ENCODE data around the gene CPS1.

Gene CPS1

DNA sequence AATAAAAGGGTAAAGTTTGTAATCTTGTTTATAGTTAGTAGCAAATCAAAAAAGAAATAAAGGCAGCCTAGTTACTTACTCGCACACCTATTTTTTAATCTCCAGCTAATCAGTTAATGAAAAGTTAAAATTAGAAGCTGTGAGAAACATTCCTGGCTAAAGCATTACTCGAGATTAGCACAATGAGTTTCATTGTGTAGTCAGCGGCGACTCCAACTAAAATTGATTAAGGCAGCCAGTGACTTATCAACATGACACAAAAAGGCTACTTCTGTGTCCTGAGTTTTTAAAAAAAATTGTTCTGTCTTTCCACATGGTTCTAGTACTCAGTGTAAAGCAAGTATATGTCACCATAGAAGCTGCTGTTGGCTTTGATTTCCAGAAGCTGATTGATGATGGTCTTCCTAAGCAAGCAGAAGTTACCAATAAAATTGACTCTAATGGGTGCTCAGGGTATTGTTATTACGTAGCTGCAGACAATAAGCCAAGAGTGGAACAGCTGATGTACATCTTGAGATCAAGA is 159.2 kb downstream of the CPS1 start:
- TF ChIP-seq ZBTB7A (IDR thresholded peaks at IDR 0.05; ENCODE audit: low read depth) (no peak), TCF12 (IDR thresholded peaks at IDR 0.05; ENCODE audit: low read depth) (no peak), EGR1 (IDR thresholded peaks at IDR 0.05) (no peak), REST (IDR thresholded peaks at IDR 0.05; ENCODE audit: low read depth) (no peak), NFIC (IDR thresholded peaks at IDR 0.05) (no peak), TEAD4 (IDR thresholded peaks at IDR 0.05) (no peak), RAD21 (IDR thresholded peaks at IDR 0.05; ENCODE audit: low read depth) (no peak), TAF1 (IDR thresholded peaks at IDR 0.05; ENCODE audit: low read depth) (no peak), EP300 (IDR thresholded peaks at IDR 0.05; ENCODE audit: borderline replicate concordance) (no peak), FOXM1 (IDR thresholded peaks at IDR 0.05; ENCODE audit: borderline replicate concordance, low read depth) (no peak), MAX (IDR thresholded peaks at IDR 0.05) (no peak), YY1 (IDR thresholded peaks at IDR 0.05; ENCODE audit: low read depth) (no peak)
- TF ChIP-seq, protein P1, sequence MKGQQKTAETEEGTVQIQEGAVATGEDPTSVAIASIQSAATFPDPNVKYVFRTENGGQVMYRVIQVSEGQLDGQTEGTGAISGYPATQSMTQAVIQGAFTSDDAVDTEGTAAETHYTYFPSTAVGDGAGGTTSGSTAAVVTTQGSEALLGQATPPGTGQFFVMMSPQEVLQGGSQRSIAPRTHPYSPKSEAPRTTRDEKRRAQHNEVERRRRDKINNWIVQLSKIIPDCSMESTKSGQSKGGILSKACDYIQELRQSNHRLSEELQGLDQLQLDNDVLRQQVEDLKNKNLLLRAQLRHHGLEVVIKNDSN (IDR thresholded peaks at IDR 0.05): no peak

GRCh38 chr2:210718503-210718902 is 162.1 kb downstream of the CPS1 start:
- no peak for TF ChIP-seq EGR1 (IDR thresholded peaks at IDR 0.05)
- TF ChIP-seq FOXM1 (IDR thresholded peaks at IDR 0.05; ENCODE audit: borderline replicate concordance, low read depth): no peak
- TF ChIP-seq TAF1 (IDR thresholded peaks at IDR 0.05; ENCODE audit: low read depth): no peak
- no peak for TF ChIP-seq CEBPB (IDR thresholded peaks at IDR 0.05)
- no peak for TF ChIP-seq TCF12 (IDR thresholded peaks at IDR 0.05; ENCODE audit: low read depth)
- TF ChIP-seq RAD21 (IDR thresholded peaks at IDR 0.05; ENCODE audit: low read depth): no peak
- no peak for TF ChIP-seq YY1 (IDR thresholded peaks at IDR 0.05; ENCODE audit: low read depth)
- TF ChIP-seq, protein P1 (IDR thresholded peaks at IDR 0.05): no peak
- TF ChIP-seq ZBTB7A (IDR thresholded peaks at IDR 0.05; ENCODE audit: low read depth): no peak
- TF ChIP-seq TEAD4 (IDR thresholded peaks at IDR 0.05): no peak
- TF ChIP-seq REST (IDR thresholded peaks at IDR 0.05; ENCODE audit: low read depth): no peak
- TF ChIP-seq EP300 (IDR thresholded peaks at IDR 0.05; ENCODE audit: borderline replicate concordance): no peak
- no peak for TF ChIP-seq MAX (IDR thresholded peaks at IDR 0.05)
- TF ChIP-seq CREB1 (IDR thresholded peaks at IDR 0.05; ENCODE audit: low read depth): no peak
- TF ChIP-seq NFIC (IDR thresholded peaks at IDR 0.05): no peak

GRCh38 chr2:210722092-210722491 is 165.7 kb downstream of the CPS1 start:
- TF ChIP-seq CEBPB (IDR thresholded peaks at IDR 0.05): no peak
- TF ChIP-seq RAD21 (IDR thresholded peaks at IDR 0.05; ENCODE audit: low read depth): no peak
- TF ChIP-seq FOXM1 (IDR thresholded peaks at IDR 0.05; ENCODE audit: borderline replicate concordance, low read depth): no peak
- no peak for TF ChIP-seq TAF1 (IDR thresholded peaks at IDR 0.05; ENCODE audit: low read depth)
- no peak for TF ChIP-seq TCF12 (IDR thresholded peaks at IDR 0.05; ENCODE audit: low read depth)
- TF ChIP-seq REST (IDR thresholded peaks at IDR 0.05; ENCODE audit: low read depth): no peak
- TF ChIP-seq TEAD4 (IDR thresholded peaks at IDR 0.05): no peak
- TF ChIP-seq YY1 (IDR thresholded peaks at IDR 0.05; ENCODE audit: low read depth): no peak
- TF ChIP-seq, protein P1 (IDR thresholded peaks at IDR 0.05): no peak
- TF ChIP-seq EP300 (IDR thresholded peaks at IDR 0.05; ENCODE audit: borderline replicate concordance): no peak
- TF ChIP-seq NFIC (IDR thresholded peaks at IDR 0.05): no peak
- no peak for TF ChIP-seq MAX (IDR thresholded peaks at IDR 0.05)
- TF ChIP-seq CREB1 (IDR thresholded peaks at IDR 0.05; ENCODE audit: low read depth): no peak
- TF ChIP-seq EGR1 (IDR thresholded peaks at IDR 0.05): no peak
- no peak for TF ChIP-seq ZBTB7A (IDR thresholded peaks at IDR 0.05; ENCODE audit: low read depth)
